OCI-LY3 (cell line): ENCODE data around the gene ICAM2.

ENCODE experiments used
- H2AFZ ChIP-seq: fragments of 200-600, 300-600 bp; shearing (Covaris generic); 2 replicates; pipeline ENCODE4 v1.6.0; 2014; ENCODE audit warnings: antibody characterized with exemption, low read depth, low read length
- H3K27ac ChIP-seq: fragments of 200-600, 300-600 bp; sonication (generic); 2 replicates; pipeline ENCODE4 v1.5.1; 2014; ENCODE audit warnings: mild to moderate bottlenecking, low read length, moderate library complexity, mixed read lengths
- H3K27me3 ChIP-seq: fragments of 200-600, 300-600 bp; sonication (generic); 2 replicates; pipeline ENCODE4 v1.6.1; 2014; ENCODE audit warnings: low read depth, low read length, mixed read lengths
- H3K36me3 ChIP-seq: fragments of 200-600, 300-600 bp; sonication (generic); replicated peaks from 2 replicates; pipeline ENCODE3; 2014; ENCODE audit warnings: low read depth, low read length, mixed read lengths
- H3K4me1 ChIP-seq: fragments of 300-600, 200-600 bp; sonication (generic); 2 replicates; pipeline ENCODE4 v1.6.1; 2014; ENCODE audit warnings: low read length, mixed read lengths
- H3K4me2 ChIP-seq: fragments of 200-600, 300-600 bp; sonication (generic); 2 replicates; pipeline ENCODE4 v1.6.1; 2014; ENCODE audit warnings: low read length, mixed read lengths
- H3K4me3 ChIP-seq: fragments of 300-600, 200-600 bp; sonication (generic); 2 replicates; pipeline ENCODE4 v1.5.1; 2014; ENCODE audit warnings: antibody characterized with exemption, mild to moderate bottlenecking, low read length, moderate library complexity
- H3K79me2 ChIP-seq: fragments of 300-600, 200-600 bp; shearing (Covaris generic); 2 replicates; pipeline ENCODE4 v1.6.1; 2014; ENCODE audit warnings: mild to moderate bottlenecking, low read length, mixed read lengths
- H3K9ac ChIP-seq: fragments of 300-600, 200-600 bp; shearing (Covaris generic); 2 replicates; pipeline ENCODE4 v1.6.0; 2014; ENCODE audit warnings: mild to moderate bottlenecking, low read length, moderate library complexity
- H3K9me3 ChIP-seq: fragments of 200-600, 300-600 bp; shearing (Covaris generic); 2 replicates; pipeline ENCODE4 v1.6.1; 2014; ENCODE audit warnings: low read length, mixed read lengths; ENCODE audit not compliant: insufficient read depth
- H4K20me1 ChIP-seq: fragments of 200-600, 300-600 bp; sonication (generic); 2 replicates; pipeline ENCODE4 v1.6.1; 2016; ENCODE audit warnings: low read length, mixed read lengths; ENCODE audit not compliant: insufficient read depth
- EZH2phosphoT487 ChIP-seq: fragments of 200-600 bp; shearing (Covaris generic); IDR thresholded peaks from 2 replicates; pipeline ENCODE4 v1.6.1; 2018; ENCODE audit warnings: antibody characterized with exemption, mixed run types, low read depth
- TF ChIP-seq, protein P1 (sequence below): fragments of 200-600, 300-600 bp; sonication (generic); IDR thresholded peaks from 2 replicates; pipeline ENCODE4 v1.5.1; 2014; ENCODE audit warnings: antibody characterized with exemption, low read length, low read depth

The ICAM2 gene

GRCh38 chr17:63993368-63993985 lies 27.0 kb downstream of the ICAM2 start:
- H3K36me3 ChIP-seq = no peaks in the 10 kb centered on the region
- no peaks in the 10 kb centered on the region for H4K20me1 ChIP-seq
- peaks cover 61% of the 10 kb centered on the region for H3K27me3 ChIP-seq
- no peak overlapping the region for H2AFZ ChIP-seq
- peaks cover 10% of the 10 kb centered on the region for H3K4me1 ChIP-seq
- H3K4me3 ChIP-seq = no peak overlapping the region
- H3K4me2 ChIP-seq = no peak overlapping the region
- H3K27ac ChIP-seq = no peak overlapping the region
- no peaks in the 10 kb centered on the region for H3K79me2 ChIP-seq
- TF ChIP-seq, protein P1, sequence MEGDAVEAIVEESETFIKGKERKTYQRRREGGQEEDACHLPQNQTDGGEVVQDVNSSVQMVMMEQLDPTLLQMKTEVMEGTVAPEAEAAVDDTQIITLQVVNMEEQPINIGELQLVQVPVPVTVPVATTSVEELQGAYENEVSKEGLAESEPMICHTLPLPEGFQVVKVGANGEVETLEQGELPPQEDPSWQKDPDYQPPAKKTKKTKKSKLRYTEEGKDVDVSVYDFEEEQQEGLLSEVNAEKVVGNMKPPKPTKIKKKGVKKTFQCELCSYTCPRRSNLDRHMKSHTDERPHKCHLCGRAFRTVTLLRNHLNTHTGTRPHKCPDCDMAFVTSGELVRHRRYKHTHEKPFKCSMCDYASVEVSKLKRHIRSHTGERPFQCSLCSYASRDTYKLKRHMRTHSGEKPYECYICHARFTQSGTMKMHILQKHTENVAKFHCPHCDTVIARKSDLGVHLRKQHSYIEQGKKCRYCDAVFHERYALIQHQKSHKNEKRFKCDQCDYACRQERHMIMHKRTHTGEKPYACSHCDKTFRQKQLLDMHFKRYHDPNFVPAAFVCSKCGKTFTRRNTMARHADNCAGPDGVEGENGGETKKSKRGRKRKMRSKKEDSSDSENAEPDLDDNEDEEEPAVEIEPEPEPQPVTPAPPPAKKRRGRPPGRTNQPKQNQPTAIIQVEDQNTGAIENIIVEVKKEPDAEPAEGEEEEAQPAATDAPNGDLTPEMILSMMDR = no peak
- no peaks in the 10 kb centered on the region for H3K9me3 ChIP-seq
- H3K9ac ChIP-seq = no peak overlapping the region

DNA sequence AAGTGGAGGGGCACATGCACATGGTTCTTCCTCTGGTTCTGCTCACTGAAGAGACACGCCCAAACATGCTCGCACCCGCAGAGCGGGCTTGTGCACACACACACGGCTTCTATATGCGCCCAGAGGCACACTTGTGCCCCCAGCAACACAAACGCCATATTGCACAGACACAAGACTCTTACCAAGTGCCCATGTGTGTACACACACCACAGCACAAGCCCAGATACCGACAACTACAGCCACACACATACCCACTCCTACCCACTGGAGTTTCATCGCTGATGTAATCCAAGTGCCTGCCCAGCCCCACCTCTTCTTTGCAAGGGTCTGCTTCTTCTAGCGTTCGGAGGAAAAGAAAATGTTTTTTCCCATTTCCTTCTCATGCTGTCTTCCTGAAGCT lies 28.8 kb downstream of the ICAM2 start:
- TF ChIP-seq, protein P1 = no peak
- H3K4me3 ChIP-seq = no peak overlapping the region
- H2AFZ ChIP-seq = no peak overlapping the region
- no peaks in the 10 kb centered on the region for H3K79me2 ChIP-seq
- peaks cover 3% of the 10 kb centered on the region; the same call in 1 of the 2 replicates for H3K4me1 ChIP-seq
- H3K27ac ChIP-seq = no peak overlapping the region
- H3K4me2 ChIP-seq = no peak overlapping the region
- no peaks in the 10 kb centered on the region for H3K36me3 ChIP-seq
- no peaks in the 10 kb centered on the region for H3K9me3 ChIP-seq
- no peaks in the 10 kb centered on the region for H4K20me1 ChIP-seq
- H3K9ac ChIP-seq = no peak overlapping the region
- peaks cover 47% of the 10 kb centered on the region for H3K27me3 ChIP-seq

GRCh38 chr17:63989622-63990345 lies 30.6 kb downstream of the ICAM2 start:
- Histone ChIP-seq H3K27ac (no peak overlapping the region), H4K20me1 (no peaks in the 10 kb centered on the region), H3K4me3 (no peak overlapping the region), H3K4me1 (peaks cover 3% of the 10 kb centered on the region; the same call in 1 of the 2 replicates), H2AFZ (no peak overlapping the region), H3K36me3 (no peaks in the 10 kb centered on the region), H3K4me2 (peak overlapping the region; percentile 96; the same call in 1 of the 2 replicates), H3K9ac (no peak overlapping the region), H3K79me2 (no peaks in the 10 kb centered on the region), H3K9me3 (no peaks in the 10 kb centered on the region), H3K27me3 (peaks cover 38% of the 10 kb centered on the region)
- no peak for TF ChIP-seq EZH2phosphoT487
- TF ChIP-seq, protein P1 = no peak

GRCh38 chr17:63988741-63989621 lies 31.5 kb downstream of the ICAM2 start:
- Histone ChIP-seq H2AFZ (no peak overlapping the region), H4K20me1 (no peaks in the 10 kb centered on the region), H3K27ac (no peak overlapping the region), H3K36me3 (no peaks in the 10 kb centered on the region), H3K9ac (no peak overlapping the region), H3K27me3 (peaks cover 34% of the 10 kb centered on the region), H3K4me2 (no peak overlapping the region), H3K79me2 (no peaks in the 10 kb centered on the region), H3K9me3 (no peaks in the 10 kb centered on the region), H3K4me1 (peaks cover 3% of the 10 kb centered on the region; the same call in 1 of the 2 replicates), H3K4me3 (no peak overlapping the region)
- TF ChIP-seq, protein P1 = no peak
- no peak for TF ChIP-seq EZH2phosphoT487
